HEK293 (cell line): ENCODE measurements around the gene BRF1.

Experiments
- BCL11A ChIP-seq: fragments of 450-650 bp; formaldehyde crosslinking; IDR thresholded peaks from 2 replicates; pipeline ENCODE4 v1.5.1; 2016; ENCODE audit warnings: low read depth, missing biosample characterization, missing genetic modification characterization
- KLF1 ChIP-seq: fragments of 450-650 bp; formaldehyde crosslinking; IDR thresholded peaks from 2 replicates; pipeline ENCODE4 v1.5.1; 2016; ENCODE audit warnings: missing biosample characterization, missing genetic modification characterization
- PRDM4 ChIP-seq: fragments of 450-650 bp; formaldehyde crosslinking; IDR thresholded peaks from 2 replicates; pipeline ENCODE4 v1.5.1; 2017; ENCODE audit warnings: missing biosample characterization, missing genetic modification characterization
- ZNF155 ChIP-seq: fragments of 450-650 bp; formaldehyde crosslinking; IDR thresholded peaks from 2 replicates; pipeline ENCODE4 v1.5.1; 2016; ENCODE audit warnings: missing biosample characterization, missing genetic modification characterization
- ZSCAN18 ChIP-seq: fragments of 450-650 bp; formaldehyde crosslinking; IDR thresholded peaks from 2 replicates; pipeline ENCODE4 v1.5.1; 2016; ENCODE audit warnings: missing biosample characterization, missing genetic modification characterization

- TF ChIP-seq KLF1 (tag by site-specific recombination) (no peak), ZSCAN18 (tag by site-specific recombination) (no peak), ZNF155 (tag by site-specific recombination) (no peak), PRDM4 (tag by site-specific recombination) (no peak), BCL11A (tag by site-specific recombination) (no peak)
Observed at GRCh38 chr14:105172476-105172875, 128.3 kb downstream of the BRF1 start.
